Activated CD4-positive, CD25-positive, alpha-beta regulatory T cell treated with anti-CD3 and anti-CD28 coated beads, Interleukin-2, amount 50 U/mL, for 24 hours (primary cell): ENCODE results near the gene GTPBP2.
A peak's percentile ranks its signal among the peaks of the same experiment; 100 is the strongest.
"Not testable (repeated sequence)": the region's sequence is repeated elsewhere in the genome, so short reads cannot be mapped to it uniquely, and the experiment has no call there.

Source experiments
- ATAC-seq, 2 donors: fragments of 150-1000 bp; cut with Tn5 transposase; one replicate each; pipeline ENCODE4 v1.10.0; 2021; ENCODE audit warnings: mild to moderate bottlenecking in 1 of 2, moderate library complexity in 1 of 2

Gene GTPBP2, protein sequence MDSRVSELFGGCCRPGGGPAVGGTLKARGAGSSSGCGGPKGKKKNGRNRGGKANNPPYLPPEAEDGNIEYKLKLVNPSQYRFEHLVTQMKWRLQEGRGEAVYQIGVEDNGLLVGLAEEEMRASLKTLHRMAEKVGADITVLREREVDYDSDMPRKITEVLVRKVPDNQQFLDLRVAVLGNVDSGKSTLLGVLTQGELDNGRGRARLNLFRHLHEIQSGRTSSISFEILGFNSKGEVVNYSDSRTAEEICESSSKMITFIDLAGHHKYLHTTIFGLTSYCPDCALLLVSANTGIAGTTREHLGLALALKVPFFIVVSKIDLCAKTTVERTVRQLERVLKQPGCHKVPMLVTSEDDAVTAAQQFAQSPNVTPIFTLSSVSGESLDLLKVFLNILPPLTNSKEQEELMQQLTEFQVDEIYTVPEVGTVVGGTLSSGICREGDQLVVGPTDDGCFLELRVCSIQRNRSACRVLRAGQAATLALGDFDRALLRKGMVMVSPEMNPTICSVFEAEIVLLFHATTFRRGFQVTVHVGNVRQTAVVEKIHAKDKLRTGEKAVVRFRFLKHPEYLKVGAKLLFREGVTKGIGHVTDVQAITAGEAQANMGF

DNA sequence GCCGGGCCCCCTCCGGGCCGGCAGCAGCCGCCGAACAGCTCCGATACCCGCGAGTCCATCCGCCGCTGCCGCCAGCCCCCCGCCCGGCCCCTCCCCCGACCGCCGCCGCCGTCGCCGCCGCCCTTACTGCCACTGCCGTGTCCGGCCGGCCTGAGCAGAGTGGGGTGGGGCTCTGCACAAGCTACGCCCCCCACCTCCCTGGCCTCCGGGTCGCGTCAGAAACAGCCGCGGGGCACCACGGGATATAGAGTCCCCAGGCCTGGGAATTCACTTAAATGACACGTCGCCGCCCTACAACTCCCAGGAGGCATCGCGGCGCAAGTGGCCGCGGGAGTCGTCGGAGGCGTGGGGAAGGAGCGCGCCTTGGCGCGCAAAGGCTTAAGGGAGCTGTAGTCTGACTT lies at the start of gene GTPBP2:
TSS of gene GTPBP2 (minus strand) at position 161 of the 401 bp plus-strand sequence. CDS start at position 59, 102 bp downstream.
- ATAC-seq = peak; percentile 88 to 90

DNA sequence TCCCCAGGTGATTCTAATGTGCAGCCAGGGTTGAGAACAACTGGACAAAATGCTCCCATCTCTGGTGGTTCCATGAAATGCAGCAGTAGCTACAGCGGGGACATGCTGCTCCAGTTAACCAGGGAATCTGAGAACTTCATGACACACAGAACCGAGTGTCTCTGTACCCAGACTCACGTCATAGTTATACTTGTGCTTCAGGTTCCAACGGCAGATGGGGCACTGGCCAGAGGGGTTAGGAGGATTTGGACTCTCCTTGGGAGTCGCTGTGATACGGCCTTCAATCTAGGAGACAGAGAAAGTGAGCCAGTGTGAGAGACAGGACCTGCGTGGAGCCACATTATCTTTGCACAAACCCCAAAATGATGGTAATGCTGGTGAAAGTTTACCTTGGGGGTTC lies 49.3 kb upstream of the GTPBP2 start:
- ATAC-seq = no peak

DNA sequence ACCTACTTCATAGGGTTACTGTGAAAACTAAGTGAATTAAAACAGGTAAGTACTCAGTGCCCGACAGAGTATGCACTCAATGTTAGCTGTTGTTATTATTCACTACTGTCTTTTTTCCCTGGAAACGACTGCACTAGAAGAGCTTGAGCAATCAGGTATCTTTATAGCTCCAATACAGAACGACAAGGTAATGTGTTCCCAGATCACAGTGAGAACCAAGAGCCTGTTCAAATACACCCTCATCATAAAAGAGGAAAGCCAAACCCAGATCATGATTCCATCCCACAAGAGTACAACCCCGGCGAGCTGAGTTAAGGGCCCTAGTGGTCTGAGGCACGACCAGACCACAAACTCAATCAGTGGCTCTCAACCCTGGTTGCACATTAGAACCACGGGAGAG lies 48.7 kb upstream of the GTPBP2 start:
- no peak for ATAC-seq

DNA sequence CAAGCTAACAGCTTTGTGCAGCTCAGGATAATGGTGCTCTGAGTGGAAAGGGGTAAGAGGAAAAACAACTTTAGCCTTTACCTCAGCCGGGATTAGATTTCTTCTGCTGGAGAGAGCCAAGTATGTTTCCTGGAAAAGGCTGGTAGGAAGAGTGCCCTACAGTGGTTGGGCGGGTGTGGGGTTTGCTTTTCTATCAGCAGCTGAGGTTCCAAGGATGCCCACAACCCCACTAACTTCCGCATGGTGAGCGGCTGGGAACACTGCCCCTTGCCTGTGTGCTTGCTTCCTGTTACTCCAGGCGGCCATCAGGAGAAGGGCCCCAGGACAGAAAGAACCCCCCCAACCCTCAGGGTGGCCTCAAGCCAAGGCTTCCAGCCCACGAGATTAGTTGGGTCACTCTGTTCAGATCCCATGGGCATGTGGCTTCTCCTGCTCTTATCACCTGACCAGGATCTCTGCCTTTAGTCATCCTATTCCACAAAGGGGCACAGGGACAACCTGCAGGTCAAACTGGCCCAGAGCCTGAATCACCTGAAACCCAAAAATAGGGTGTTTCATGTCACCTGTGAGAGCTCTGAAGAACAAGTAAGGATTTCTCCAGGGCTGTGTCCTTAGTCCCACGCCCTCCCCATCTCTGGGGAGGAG lies 48.0 kb upstream of the GTPBP2 start:
- no peak for ATAC-seq

DNA sequence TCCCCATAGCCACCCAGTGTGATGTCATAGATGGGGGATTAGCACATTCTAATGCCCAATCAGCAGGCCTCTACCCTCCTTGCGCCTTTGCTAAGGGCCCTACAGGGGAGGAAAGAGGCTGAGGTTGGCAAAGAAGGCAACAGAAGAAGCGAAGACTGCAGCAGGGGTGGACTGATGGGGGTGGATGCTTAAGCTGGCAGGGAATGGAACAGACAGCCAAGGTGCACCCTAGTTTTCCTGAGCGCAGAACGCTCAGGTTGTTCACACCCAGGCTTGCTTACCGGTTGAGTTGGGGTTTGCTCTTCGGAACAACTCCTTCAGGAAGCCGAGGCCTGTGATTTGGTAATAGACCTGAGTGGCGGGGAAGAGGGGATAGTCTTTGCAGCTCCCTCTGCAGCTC lies 45.9 kb upstream of the GTPBP2 start:
- ATAC-seq = no peak

DNA sequence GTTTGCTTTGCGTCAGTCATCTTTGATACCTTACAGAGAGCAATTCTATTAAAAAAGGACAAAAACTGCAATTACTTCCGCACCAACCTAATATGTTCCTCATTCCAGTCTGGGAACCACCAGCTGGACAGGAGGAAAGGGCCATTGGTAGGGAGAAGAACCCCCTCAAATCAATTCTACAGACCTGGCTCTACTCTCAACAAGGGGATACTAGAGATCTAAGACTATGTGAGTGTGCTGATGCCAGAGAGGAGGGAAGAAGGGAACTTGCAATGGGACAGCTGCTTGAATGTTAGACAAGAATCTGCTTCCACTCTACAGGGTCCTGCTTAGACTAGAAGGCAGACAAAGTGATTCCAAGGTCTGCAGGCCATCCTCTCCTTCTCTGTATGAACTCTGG lies 45.2 kb upstream of the GTPBP2 start:
- no peak for ATAC-seq

DNA sequence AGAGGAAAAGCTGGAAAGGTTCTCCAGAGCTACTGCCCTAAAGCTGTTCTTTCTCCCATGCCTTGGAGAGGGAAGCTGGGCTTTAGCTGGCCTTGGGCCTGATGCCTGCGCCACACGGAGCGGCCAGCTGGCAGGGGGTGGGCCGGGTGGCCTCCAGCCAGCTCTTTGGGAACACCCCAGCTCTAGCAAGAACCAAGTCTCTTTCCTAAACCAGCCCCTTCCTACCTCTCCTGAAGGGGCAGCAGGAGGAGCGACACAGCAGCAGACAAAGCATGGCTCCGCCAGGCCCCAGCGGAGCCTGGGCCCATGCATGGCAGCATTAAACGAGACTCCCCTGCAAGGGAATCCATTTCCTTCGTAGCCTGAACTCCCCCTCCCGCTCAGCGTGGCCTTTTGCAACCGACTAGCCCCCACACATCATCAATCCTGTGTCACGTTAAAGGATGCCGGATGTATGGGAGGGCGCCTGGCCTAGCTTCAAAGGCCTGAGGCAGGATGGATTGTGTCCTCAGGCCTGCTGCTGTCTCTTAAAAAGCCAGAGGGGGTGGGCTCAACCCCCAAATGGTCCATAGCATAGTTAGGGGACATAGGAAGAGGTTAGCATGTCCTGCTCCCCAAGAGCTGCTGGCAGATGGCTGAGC lies 44.5 kb upstream of the GTPBP2 start:
- ATAC-seq = no peak

DNA sequence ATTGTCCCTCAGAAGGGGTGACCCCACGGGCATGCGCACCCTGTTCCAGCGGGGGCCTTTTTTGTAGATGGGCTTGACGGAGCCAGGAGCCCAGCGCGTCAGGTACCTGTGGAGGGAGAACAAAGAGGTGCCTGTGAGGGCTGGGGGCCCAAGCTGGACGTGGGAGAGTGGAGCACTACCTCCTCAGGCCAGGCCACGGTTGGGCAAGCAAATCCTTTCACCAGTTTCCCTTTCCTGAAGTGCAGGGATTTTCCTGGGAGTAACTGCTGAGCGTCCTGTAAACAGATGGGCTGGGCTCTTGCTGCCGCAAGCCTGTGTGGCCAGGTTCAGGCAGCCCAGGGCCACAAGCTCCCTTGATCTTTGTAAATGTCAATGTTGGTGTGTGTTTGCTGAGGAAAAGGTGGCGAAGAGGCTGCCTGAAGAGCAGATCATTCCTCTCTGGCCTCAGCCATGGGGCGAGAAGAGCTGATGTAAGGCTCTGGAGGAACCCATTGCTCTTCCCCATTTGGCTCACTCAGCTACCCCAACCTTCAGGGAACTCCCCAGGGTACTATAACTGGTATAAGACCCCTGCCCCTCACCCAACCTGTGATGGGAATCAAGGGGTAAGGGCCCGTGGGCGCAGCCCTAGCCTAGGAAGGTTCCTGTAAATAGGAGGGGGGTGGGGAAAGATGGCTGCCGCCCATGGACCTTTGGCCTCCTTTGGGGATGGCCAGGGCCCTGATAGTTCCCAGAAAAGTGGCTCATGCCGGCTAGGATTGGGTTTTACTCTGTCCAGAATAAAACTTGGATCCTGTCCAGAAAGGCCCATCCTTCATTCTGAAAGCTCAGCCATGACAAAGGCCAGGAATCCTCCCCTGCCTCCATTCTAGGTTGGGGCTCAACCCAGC lies 43.0 kb upstream of the GTPBP2 start:
- no peak for ATAC-seq

DNA sequence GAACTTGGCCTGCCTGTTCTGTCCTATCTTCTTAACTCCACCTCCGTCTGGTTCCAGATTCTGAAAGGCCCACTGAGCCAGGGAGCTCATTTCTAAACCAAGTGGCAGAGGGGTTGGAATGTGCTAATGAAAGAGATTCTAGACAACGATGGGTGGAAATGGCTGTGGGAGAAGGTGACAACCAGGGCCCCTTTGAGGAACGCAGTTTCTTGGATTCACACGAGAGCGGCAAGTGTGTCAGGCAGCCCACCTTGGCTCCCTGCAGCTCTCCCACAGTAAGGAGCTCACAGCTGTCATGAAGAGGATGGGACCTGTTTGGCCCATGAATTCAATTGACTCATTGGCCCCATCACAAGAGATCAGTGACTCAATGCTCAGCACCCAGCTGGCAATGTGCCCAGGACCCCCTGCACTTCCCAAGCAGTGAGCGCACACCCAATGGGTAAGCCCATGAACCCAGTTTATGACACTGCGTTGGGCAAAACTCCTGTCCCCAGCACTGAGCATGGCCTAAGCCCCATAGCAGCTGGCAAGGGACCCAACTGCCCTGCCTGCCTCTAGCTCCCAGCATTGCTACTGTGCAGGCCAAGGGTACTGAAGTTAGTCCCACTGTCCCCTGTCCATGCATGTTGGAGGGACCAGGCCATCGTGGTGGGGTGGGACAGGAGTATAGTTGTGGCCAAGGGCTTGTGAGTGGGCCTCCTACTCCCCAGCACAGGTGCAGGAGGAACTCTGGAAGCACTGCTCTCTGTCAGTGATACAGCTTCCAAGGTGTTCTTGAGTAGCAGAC lies 42.1 kb upstream of the GTPBP2 start:
- no peak for ATAC-seq

DNA sequence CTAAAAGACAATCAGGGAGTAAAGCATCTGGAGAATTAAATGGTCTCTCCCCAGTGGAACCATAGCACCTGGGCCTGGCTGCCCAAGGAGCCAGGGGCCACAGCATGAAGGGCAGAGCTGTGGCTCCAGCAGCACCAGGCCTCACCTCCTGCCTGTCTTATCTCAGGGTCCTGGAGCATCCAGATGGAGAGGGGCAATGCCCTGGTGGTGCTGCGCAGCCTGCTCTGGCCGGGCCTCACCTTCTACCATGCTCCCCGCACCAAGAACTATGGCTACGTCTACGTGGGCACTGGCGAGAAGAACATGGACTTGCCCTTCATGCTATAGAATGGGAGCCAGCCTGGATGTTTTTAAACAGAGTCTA lies 41.5 kb upstream of the GTPBP2 start:
- no peak for ATAC-seq

DNA sequence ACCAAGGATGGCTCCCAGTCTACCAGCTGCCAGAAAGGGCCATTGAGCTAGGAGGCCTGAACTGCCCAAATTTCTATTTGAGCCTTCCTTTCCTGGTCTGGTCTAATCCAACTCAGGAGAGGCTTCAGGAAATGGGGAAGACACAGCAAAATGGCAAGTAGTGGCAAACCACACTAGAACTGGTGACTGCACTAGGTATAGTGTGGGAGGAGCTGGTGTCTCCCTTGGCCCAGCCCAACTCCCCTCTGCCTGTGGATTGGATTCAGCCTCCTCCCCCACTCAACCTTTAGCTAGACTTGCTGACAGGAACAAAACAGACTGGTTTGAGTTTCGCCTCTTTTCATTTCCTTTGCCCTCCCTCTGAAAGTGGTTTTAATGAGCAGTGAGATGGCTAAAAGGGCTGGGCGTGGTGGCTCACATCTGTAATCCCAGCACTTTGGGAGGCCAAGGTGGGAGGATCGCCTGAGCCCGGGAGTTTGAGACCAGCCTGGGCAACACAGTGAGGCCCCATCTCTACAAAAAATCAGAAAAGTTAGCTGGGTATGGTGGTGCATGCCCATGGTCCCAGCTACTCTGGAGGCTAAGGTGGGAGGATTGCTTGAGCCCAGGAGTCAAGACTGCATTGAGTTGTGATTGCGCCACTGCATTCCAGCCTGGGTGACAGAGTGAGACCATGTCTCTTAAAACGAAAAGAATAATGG lies 41.0 kb upstream of the GTPBP2 start:
- no peak for ATAC-seq

DNA sequence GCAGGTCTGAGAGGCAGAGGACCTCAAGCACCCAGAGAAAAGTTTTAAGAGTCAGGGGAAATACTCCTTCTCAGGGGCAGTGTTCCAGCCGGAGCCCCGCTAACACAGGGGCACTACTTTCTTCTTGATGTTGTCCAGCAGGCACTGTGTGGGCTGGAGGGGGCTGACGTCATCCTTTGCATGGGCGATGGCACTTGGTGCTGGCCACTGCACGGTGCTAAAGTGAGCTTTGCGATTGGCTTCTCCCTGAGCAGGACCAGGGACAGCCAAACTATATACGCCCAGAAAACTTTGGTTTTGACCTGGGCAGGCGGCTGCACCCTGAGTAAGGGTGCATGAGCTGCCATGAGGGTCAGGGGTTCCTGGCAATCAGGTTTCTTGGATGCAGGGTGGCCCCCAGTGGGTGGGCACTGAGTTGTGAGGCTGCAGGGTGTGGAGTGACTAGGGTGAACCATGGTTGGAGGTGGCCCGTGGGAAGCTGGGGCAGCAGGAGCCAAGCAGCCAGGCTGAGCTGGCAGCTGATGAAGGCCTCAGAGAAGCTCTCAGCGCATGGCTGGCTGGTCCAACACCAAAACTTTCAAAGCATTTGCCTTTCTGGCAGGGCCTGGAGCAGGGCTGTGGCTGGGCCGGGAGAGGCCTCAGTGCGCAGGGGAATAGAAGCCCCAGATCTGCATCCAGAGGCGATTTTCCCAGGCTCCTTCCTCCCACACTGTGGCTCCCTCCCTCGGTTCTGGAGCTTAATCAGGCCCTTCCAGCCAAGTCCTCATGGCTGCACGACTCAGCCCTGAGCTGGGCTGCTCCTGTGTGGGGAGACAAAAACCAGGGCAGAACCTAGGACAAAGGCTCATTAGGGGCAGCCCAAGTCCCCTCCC lies 40.2 kb upstream of the GTPBP2 start:
- ATAC-seq = no peak

DNA sequence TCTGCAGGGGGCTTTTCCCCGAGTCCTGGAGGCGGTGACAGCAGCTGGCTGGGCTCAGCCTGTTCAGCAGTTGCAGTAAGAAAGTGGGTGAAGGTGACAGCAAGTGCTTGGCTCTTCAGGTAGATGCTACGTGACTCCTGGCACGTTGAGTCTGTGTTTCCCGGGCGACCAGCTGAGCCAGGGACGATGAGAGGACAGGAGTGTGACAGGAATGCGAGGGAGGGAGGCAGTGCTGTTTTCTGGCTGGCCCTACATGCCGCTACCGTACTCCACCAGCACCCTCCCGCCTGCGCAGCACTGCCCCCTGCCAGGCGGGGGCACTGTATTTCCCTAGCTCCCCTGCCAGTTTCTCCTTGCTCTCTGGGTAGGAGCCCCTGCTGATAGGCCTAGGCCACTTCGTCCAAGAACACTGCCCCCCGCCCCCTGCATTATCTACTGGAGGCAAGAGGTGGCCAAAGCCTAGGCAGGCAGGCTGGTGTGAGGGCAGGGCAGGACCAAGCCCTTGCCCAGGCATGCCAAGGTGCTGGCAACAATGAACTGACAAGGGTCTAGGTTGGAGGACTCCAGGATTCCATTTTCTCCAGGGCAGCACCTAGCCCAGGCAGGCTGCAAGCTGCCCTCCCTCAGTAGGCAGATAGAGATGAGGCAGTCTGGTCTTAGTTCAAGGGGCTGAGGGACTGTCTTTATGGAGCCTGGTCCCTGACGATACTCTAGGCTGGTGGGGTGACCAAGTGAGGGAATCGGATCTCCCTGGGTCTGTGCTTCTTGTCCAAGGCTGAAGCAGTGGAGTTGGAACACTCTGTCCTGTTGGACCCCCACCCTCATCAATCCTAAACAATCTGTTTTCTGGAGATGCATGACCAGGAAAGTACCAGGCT lies 39.3 kb upstream of the GTPBP2 start:
- ATAC-seq = peak; percentile 50 to 51

DNA sequence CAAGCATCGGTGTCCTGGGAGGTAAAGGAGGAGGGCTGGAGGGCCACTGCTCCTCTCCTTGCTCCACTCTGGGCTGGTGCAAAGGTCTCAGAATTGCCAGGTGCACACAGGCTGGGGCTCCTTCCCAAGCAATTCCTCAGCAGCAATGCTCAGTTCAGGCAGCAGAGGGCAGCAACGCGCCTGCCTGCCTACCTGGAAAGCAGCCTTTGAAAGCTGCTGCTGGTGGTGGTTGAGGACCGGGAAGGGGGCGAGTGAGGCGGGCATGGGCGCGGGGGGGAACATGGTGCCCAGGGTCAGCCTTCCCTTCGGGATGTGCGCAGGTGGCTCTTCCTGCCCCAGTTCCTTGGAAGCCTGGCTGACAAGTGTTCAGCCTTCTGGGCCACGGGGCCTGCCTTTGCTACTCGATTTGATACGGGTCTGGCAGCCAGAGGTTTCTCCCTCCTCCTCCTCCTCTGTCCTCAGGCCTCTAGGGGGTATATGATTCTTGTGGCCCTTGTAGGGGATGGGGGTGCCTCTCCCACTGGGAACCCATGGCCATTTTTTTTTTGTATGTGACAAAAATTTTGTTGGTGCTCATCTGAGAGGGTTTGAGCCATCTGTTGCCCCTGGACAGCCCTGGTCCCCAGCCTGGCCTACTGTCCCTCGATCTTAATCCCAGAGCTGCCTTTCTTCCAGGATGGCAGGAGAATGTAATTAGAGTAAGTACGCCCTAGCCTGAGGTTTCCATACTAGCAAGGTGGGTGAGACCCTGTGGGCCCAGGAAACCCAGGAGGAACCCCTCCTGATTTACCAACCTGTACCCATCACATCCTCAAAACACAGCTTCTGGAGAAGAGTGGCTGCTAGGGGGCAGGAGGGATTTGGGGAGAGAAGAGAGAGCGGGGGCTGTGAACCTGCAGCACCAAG lies 38.4 kb upstream of the GTPBP2 start:
- ATAC-seq = peak; percentile 69 to 73

DNA sequence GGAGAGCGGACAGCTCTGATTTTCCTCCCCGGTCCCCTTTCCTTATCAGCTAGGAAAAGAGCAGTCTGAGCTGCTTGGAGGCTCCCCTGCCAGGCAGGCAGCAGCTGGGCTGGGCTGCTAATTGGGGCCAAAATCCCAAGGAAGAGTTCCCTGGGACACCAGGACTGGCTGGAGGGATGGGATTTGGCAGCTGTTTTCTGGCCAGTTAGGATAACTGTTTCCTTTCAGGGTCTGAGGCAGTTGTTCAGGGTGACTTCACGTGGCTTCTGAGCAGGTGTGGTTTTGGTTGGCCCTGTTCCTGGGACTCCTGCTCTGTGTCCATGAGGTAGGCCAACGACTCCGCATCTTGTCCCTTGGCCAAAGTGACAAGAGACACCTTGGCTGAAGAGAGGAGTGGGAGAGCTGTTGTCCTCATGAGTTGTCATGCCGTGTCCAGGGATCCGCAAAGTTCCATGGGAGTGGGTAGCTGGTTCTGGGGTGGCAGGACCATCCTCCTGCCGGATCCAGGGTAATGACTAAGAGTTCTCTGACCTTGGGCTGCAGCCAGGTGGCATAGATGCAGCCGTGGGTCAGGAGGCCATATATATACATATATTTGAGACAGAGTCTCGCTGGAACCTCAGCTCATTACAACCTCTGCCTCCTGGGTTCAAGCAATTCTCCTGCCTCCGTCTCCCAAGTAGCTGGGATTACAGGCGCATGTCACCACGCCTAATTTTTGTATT lies 37.3 kb upstream of the GTPBP2 start:
- ATAC-seq = no peak

DNA sequence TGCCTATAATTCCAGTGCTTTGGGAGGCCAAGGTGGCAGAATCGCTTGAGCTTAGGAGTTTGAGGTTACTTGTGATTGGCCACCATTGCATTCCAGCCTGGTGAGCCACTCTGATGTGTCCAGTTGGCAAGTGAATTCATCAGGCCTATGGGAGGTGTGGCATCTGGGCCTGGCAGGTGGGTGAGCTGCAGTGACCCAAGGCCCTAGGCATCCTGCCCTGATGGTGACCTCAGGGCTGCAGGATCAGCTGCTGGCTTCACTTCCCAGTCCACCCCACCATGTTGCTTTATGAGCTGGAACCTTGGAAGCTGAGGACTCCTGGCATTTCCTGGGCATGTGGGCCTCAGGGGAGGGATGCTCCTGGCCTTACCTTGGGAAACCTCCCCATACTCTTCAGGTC lies 36.3 kb upstream of the GTPBP2 start:
- ATAC-seq = no peak

DNA sequence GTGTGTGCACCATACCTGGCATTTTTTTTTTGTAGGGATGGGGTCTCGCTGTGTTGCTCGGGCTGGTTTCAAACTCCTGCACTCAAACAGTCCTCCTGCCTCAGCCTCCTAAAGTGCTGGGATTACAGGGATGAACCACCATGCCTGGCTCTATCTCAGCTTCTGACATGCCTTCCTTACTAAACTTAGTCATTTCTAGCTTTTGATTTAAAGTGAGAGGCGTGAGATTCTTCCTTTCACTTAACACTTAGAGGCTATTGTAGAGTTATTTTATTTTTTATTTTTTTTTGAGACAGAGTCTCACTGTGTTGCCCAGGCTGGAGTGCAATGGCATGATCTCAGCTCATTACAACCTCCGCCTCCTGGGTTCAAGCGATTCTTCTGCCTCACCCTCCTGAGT lies 33.9 kb upstream of the GTPBP2 start:
- ATAC-seq = not testable (repeated sequence)
